Karpas-422 (cell line): ENCODE results near the gene ERICH4. TPM values are rescaled to one million over a fixed set of nuclear protein-coding genes. Genes with fewer than 3 reads are reported as not detected.
A peak's percentile ranks its signal among the peaks of the same experiment; 100 is the strongest.

Experiments
- DNase-seq: peaks from one replicate; pipeline ENCODE4 v3.0.0-alpha.2; 2015
- H2AFZ ChIP-seq: fragments of 200-600 bp; sonication (generic); 2 replicates; pipeline ENCODE4 v1.6.1; 2014; ENCODE audit warnings: antibody characterized with exemption, low read length, mixed read lengths
- H3K27ac ChIP-seq: fragments of 200-600 bp; sonication (generic); 2 replicates; pipeline ENCODE4 v1.5.1; 2014; ENCODE audit warnings: mild to moderate bottlenecking, low read length, moderate library complexity
- H3K27me3 ChIP-seq: fragments of 200-600 bp; sonication (generic); 2 replicates; pipeline ENCODE4 v1.6.1; 2014; ENCODE audit warnings: low read length, mixed read lengths
- H3K36me3 ChIP-seq: fragments of 200-600 bp; sonication (generic); 2 replicates; pipeline ENCODE4 v1.6.1; 2014; ENCODE audit warnings: low read length, mixed read lengths; ENCODE audit not compliant: insufficient read depth
- H3K4me1 ChIP-seq: fragments of 200-600 bp; sonication (generic); 2 replicates; pipeline ENCODE4 v1.6.1; 2014; ENCODE audit warnings: mild to moderate bottlenecking, low read length, mixed read lengths
- H3K4me2 ChIP-seq: fragments of 200-600 bp; sonication (generic); 2 replicates; pipeline ENCODE4 v1.6.1; 2014; ENCODE audit warnings: low read length, low read depth, mild to moderate bottlenecking; ENCODE audit not compliant: poor library complexity, severe bottlenecking
- H3K4me3 ChIP-seq: fragments of 200-600 bp; sonication (generic); 2 replicates; pipeline ENCODE4 v1.5.1; 2014; ENCODE audit warnings: mild to moderate bottlenecking, antibody characterized with exemption, low read length, mixed read lengths
- H3K79me2 ChIP-seq: fragments of 200-600 bp; sonication (generic); 2 replicates; pipeline ENCODE4 v1.6.1; 2014; ENCODE audit warnings: mild to moderate bottlenecking, low read length, mixed read lengths
- H3K9ac ChIP-seq: fragments of 200-600 bp; sonication (generic); 2 replicates; pipeline ENCODE4 v1.6.0; 2014; ENCODE audit warnings: low read length
- H3K9me2 ChIP-seq: fragments of 200-600 bp; sonication (generic), shearing (Covaris generic); replicated peaks from 2 replicates; pipeline ENCODE4 v1.6.0; 2014; ENCODE audit warnings: mild to moderate bottlenecking, low read length, moderate library complexity; ENCODE audit not compliant: insufficient read depth
- H3K9me3 ChIP-seq: fragments of 300-700, 200-600 bp; sonication (generic); 2 replicates; pipeline ENCODE4 v1.6.1; 2014; ENCODE audit warnings: low read length, mixed read lengths
- H4K20me1 ChIP-seq: fragments of 200-600 bp; sonication (generic); 2 replicates; pipeline ENCODE4 v1.6.1; 2014; ENCODE audit warnings: mild to moderate bottlenecking, antibody characterized with exemption, low read length, low read depth; ENCODE audit not compliant: insufficient read depth
- total RNA-seq: library from RNA; depleted of rRNA; stranded (reverse); fragments of >200 nt; shearing (Covaris generic); gene quantifications from 2 replicates; pipeline ENCODE4 v1.2.3, GENCODE V29; 2014; ENCODE audit warnings: low replicate concordance

ERICH4 gene
- total RNA-seq, 1 experiment from 2014 or later, result not detected

GRCh38 chr19:41420101-41420880, 22.7 kb upstream of the ERICH4 start:
- DNase-seq, result peak; percentile 39
- Histone ChIP-seq H3K4me1 (no peaks in the 10 kb centered on the region), H3K9ac (no peak overlapping the region), H3K9me3 (no peaks in the 10 kb centered on the region), H3K4me2 (no peak overlapping the region), H3K27ac (no peak overlapping the region), H3K79me2 (no peaks in the 10 kb centered on the region), H3K36me3 (no peaks in the 10 kb centered on the region), H3K9me2 (no peaks in the 10 kb centered on the region), H3K4me3 (no peak overlapping the region), H3K27me3 (no peaks in the 10 kb centered on the region), H2AFZ (no peak overlapping the region), H4K20me1 (no peaks in the 10 kb centered on the region)

- H3K36me3 ChIP-seq, result no peaks in the 10 kb centered on the region
- H3K4me1 ChIP-seq, result no peaks in the 10 kb centered on the region
- no peak overlapping the region for H2AFZ ChIP-seq
- H3K79me2 ChIP-seq, result no peaks in the 10 kb centered on the region
- DNase-seq, result no peak
- no peaks in the 10 kb centered on the region for H4K20me1 ChIP-seq
- no peak overlapping the region for H3K4me3 ChIP-seq
- H3K4me2 ChIP-seq, result no peak overlapping the region
- no peaks in the 10 kb centered on the region for H3K9me3 ChIP-seq
- no peak overlapping the region for H3K27ac ChIP-seq
- no peaks in the 10 kb centered on the region for H3K9me2 ChIP-seq
- H3K27me3 ChIP-seq, result no peaks in the 10 kb centered on the region
- H3K9ac ChIP-seq, result no peak overlapping the region
Observed at GRCh38 chr19:41421314-41421713, 21.6 kb upstream of the ERICH4 start.

GRCh38 chr19:41421973-41422372, 21.0 kb upstream of the ERICH4 start:
- Histone ChIP-seq H3K9me2 (no peaks in the 10 kb centered on the region), H2AFZ (no peak overlapping the region), H3K79me2 (no peaks in the 10 kb centered on the region), H3K27me3 (no peaks in the 10 kb centered on the region), H3K4me1 (no peaks in the 10 kb centered on the region), H3K36me3 (no peaks in the 10 kb centered on the region), H3K9ac (no peak overlapping the region), H3K27ac (no peak overlapping the region), H3K4me2 (no peak overlapping the region), H3K4me3 (no peak overlapping the region), H4K20me1 (no peaks in the 10 kb centered on the region), H3K9me3 (no peaks in the 10 kb centered on the region)
- no peak for DNase-seq

- no peaks in the 10 kb centered on the region for H3K36me3 ChIP-seq
- no peaks in the 10 kb centered on the region; the same call in 1 of the 2 replicates for H3K4me1 ChIP-seq
- no peaks in the 10 kb centered on the region for H3K79me2 ChIP-seq
- no peaks in the 10 kb centered on the region for H3K9me2 ChIP-seq
- DNase-seq, result no peak
- H3K27ac ChIP-seq, result no peak overlapping the region
- no peaks in the 10 kb centered on the region for H3K9me3 ChIP-seq
- no peaks in the 10 kb centered on the region for H4K20me1 ChIP-seq
- H2AFZ ChIP-seq, result no peak overlapping the region
- no peak overlapping the region for H3K4me3 ChIP-seq
- H3K27me3 ChIP-seq, result no peaks in the 10 kb centered on the region
- H3K4me2 ChIP-seq, result no peak overlapping the region
- H3K9ac ChIP-seq, result no peak overlapping the region
Observed at GRCh38 chr19:41422456-41422855, 20.5 kb upstream of the ERICH4 start.

GRCh38 chr19:41422955-41423354, 20.0 kb upstream of the ERICH4 start:
- H3K27ac ChIP-seq, result no peak overlapping the region
- peaks cover 5% of the 10 kb centered on the region for H3K4me1 ChIP-seq
- no peaks in the 10 kb centered on the region for H3K27me3 ChIP-seq
- H3K9ac ChIP-seq, result no peak overlapping the region
- H4K20me1 ChIP-seq, result no peaks in the 10 kb centered on the region
- H2AFZ ChIP-seq, result no peak overlapping the region
- no peak overlapping the region for H3K4me2 ChIP-seq
- H3K9me3 ChIP-seq, result no peaks in the 10 kb centered on the region
- no peak overlapping the region for H3K4me3 ChIP-seq
- H3K9me2 ChIP-seq, result no peaks in the 10 kb centered on the region
- peak; percentile 28 for DNase-seq
- no peaks in the 10 kb centered on the region for H3K79me2 ChIP-seq
- no peaks in the 10 kb centered on the region for H3K36me3 ChIP-seq

GRCh38 chr19:41424335-41425173, 18.4 kb upstream of the ERICH4 start:
- peaks cover 11% of the 10 kb centered on the region for H3K4me1 ChIP-seq

GRCh38 chr19:41425174-41426115, 17.5 kb upstream of the ERICH4 start:
- no peaks in the 10 kb centered on the region for H4K20me1 ChIP-seq
- no peaks in the 10 kb centered on the region for H3K36me3 ChIP-seq
- H3K4me1 ChIP-seq, result peaks cover 11% of the 10 kb centered on the region
- H3K4me3 ChIP-seq, result no peak overlapping the region
- no peak overlapping the region for H3K27ac ChIP-seq
- H3K9ac ChIP-seq, result no peak overlapping the region
- no peak overlapping the region for H2AFZ ChIP-seq
- no peaks in the 10 kb centered on the region for H3K9me2 ChIP-seq
- H3K27me3 ChIP-seq, result no peaks in the 10 kb centered on the region
- no peaks in the 10 kb centered on the region for H3K79me2 ChIP-seq
- no peaks in the 10 kb centered on the region for H3K9me3 ChIP-seq
- DNase-seq, result no peak
- no peak overlapping the region for H3K4me2 ChIP-seq

More at GRCh38 chr19:41424335-41425173, 18.4 kb upstream of the ERICH4 start:
- H3K36me3 ChIP-seq, result no peaks in the 10 kb centered on the region
- H4K20me1 ChIP-seq, result no peaks in the 10 kb centered on the region
- no peak overlapping the region for H2AFZ ChIP-seq
- H3K4me3 ChIP-seq, result no peak overlapping the region
- no peak overlapping the region for H3K9ac ChIP-seq
- DNase-seq, result peak; percentile 32
- no peak overlapping the region for H3K27ac ChIP-seq
- no peaks in the 10 kb centered on the region for H3K27me3 ChIP-seq
- H3K79me2 ChIP-seq, result no peaks in the 10 kb centered on the region
- H3K9me2 ChIP-seq, result no peaks in the 10 kb centered on the region
- H3K4me2 ChIP-seq, result no peak overlapping the region
- H3K9me3 ChIP-seq, result no peaks in the 10 kb centered on the region
